Measurements from ENCODE around the gene LCORL.
"Not testable (repeated sequence)": the region's sequence is repeated elsewhere in the genome, so short reads cannot be mapped to it uniquely, and the experiment has no call there.

Gene LCORL

DNA sequence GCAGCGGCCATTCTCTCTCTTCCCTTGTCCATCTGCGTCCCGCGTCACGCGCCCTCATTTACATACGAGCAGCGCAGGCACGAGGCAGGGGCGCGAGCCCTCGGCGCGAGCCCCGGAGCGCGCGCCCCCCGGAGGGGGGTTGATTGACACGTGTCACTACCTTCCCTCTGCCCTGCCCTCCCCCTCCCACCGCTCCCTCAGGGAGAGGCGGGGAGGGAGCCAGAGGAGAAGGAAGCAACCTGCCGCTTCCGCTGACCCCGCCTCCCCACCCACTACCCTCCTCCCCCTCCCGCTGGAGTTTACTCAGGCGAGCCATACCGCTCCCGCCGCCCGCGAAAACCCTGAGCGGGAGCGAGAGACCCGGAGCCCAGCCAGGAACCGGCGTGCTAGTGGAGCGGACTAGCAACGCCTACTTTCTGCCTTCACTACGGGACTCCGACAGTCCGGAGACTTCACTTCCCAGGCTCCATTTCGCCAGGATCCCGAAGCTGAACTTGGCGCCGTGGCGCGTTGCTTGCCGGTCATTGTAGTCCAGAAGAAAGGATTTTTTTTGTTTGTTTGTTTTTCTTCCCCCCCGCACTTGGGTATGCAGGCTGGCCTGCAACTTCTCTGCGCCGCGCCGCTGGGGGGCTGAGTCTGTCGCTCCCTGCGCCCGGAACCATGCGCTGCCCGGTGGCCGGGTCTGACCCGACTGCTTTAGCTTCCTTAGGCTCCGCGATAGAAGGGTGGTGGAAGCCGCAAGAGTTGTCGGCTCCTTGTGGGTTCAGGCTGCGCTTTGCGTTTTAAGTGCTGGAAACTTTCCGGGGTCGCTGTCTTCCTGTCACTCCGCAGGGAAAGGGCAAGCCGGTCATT, at the start of gene LCORL:
Gene LCORL, minus strand, starts transcription at position 36 of the 852 bp plus-strand sequence. Its CDS starts 4 bp downstream, at position 32.
- no peak for TF ChIP-seq ZNF274 (IDR thresholded peaks at IDR 0.05; ENCODE audit: low read depth, low read length)
- peak within 1 kb of the TSS; percentile 93 for H3K4me3 ChIP-seq (ENCODE audit: low read length)

DNA sequence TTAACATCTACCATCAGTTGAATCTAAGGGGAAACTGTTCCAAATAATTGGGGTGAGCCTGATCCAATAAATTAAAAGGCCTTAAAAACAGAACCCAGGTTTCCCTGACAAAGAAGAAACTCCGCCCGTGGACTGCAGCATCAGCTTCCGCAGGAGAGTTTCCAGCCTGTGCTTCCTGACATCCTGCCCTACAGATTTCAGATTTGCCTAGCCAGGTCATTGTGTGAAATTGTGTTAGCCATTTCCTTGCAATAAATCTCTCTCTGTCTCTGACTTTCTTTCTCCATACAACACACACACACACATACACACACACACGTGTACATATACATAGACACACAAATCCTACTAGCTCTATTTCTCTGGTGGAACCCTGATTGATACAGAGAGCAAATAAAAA, 48.3 kb upstream of the LCORL start:
- no peak overlapping the region for H3K4me3 ChIP-seq (ENCODE audit: low read length)
- no peak for TF ChIP-seq ZNF274 (IDR thresholded peaks at IDR 0.05; ENCODE audit: low read depth, low read length)

DNA sequence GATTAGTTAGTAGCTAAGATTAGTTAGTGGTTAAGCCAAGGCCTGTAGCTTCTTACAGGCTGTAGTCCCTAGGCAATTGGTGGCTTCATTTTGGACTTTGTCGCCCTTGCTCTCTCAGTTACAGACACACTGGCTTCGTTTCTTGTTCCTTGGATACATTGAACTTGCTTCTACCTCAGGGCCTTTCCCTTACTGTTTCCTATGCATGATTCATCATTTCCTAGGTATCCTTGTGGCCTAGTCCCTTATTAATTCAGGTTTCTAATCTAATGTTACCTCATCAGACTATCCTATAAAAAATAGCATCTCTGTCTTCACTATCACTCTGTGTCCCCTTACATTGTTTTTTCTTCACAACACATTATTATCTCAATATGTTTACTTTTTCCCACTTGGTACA, 45.5 kb upstream of the LCORL start:
- no peak for TF ChIP-seq ZNF274 (IDR thresholded peaks at IDR 0.05; ENCODE audit: low read depth, low read length)

DNA sequence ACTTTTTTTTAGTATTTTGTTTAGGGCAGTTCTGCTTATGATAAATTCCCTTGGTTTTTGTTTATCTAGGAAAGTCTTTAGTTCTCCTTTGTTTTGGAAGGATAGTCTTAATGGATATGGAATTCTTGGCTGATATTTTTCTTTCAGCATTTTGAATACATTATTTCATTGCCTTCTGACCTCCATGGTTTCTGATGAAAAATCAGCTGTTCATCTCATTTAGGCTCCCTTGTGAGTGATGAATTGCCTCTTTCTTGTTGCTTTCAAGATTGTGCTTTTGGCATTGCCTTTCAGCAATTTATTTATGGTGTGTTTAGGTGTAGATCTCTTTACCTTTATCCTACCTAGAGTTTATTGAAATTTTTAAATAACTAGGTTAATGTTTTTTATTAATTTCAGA, 41.5 kb upstream of the LCORL start:
- H3K4me3 ChIP-seq (ENCODE audit: low read length) = no peak overlapping the region
- TF ChIP-seq ZNF274 (IDR thresholded peaks at IDR 0.05; ENCODE audit: low read depth, low read length) = no peak

More for the DNA sequence above, 45.5 kb upstream of the LCORL start:
- H3K4me3 ChIP-seq (ENCODE audit: low read length) = no peak overlapping the region

DNA sequence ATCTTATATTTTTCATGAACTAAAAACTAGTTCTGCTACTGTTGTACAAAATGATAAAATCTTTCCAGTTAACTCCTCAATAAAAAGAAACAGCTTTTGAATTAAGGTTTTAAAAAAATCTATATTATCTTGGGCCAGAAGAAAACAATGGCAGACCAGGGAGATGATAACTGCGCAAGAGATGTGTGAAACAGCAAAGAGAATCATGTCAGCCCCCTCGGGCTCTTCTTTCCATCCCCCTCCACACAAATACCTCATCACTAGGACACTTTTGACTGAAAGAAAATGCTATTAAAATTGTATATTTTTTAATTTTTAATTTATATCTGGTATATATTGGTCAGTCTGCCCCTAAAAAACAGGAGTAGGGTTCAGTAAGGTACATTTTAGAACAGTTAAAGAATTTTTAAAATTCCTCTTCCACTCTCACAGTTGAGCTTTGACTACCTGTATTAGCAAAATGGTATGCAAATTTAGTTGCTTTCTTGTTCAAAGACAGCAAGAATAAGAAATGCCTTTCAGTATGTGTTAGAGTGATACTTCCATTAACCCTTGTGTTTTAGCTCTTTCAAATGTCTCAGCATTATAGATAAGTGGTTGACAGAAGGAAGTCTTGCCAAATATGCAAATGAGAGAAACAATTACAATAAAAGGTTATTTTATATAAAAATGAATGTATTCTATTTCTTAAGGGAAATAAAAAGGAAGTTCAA, 36.4 kb upstream of the LCORL start:
- TF ChIP-seq ZNF274 (IDR thresholded peaks at IDR 0.05; ENCODE audit: low read depth, low read length) = no peak
- 0 out of 2 replicates have a peak overlapping the region, but pooled peaks have one; percentile 71 for H3K4me3 ChIP-seq (ENCODE audit: low read length)

DNA sequence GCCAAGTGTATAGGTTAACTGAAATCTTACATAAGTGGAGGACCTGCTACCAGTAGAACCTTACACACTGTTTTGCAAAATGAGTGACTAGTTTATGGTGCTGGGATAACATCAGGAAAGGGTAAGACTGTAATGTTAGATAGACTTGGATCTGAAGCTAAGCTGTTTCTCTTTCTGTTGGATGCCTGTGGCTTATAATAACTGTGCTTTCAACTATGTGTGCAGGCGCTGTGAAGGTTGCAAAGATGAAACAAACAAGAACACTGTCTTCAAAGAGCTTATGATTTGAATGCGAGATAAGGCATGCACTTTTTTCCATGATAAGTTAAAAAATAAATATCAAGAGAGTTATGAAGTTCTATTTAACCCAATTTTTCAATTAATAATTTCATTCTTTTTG, 34.5 kb upstream of the LCORL start:
- H3K4me3 ChIP-seq (ENCODE audit: low read length) = no peak overlapping the region
- TF ChIP-seq ZNF274 (IDR thresholded peaks at IDR 0.05; ENCODE audit: low read depth, low read length) = no peak

DNA sequence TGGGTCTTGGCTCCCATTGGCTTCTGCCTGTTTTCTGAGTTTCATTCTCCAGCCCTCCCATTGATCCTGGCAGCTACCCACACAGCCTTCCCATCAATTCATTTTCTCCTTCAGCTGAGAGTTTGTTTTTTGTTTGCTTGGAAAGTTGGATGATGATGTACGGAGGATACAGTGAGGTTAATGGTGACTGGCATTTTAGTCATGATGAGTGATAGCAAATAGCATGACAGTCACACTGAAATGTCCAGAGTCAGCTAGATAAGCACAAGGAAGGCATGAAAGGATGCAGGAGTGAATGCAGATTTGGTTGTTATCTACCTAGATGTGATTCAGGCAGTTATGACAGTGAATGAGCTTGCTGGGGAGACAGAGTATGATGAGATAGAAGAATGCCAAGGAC, 30.6 kb upstream of the LCORL start:
- no peak for TF ChIP-seq ZNF274 (IDR thresholded peaks at IDR 0.05; ENCODE audit: low read depth, low read length)
- no peak overlapping the region for H3K4me3 ChIP-seq (ENCODE audit: low read length)

DNA sequence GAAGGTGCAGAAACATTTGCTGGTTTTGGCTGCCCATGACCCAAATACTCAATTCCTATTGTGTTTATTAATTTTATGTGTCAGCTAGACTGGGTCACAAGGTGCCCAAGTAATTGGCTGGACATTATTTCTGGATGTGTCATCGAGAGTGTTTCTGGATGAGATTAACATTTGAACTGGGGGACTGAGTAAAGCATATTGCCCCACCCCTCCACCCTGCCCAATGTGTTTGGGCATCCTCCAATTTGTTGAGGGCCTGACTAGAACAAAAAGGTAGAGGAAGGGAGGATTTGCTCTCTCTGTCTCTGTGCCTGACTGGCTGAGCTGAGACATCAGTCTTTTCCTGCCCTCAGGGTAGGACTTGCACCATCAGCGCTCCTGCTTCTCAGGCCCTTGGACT, 29.7 kb upstream of the LCORL start:
- H3K4me3 ChIP-seq (ENCODE audit: low read length) = no peak overlapping the region
- no peak for TF ChIP-seq ZNF274 (IDR thresholded peaks at IDR 0.05; ENCODE audit: low read depth, low read length)

DNA sequence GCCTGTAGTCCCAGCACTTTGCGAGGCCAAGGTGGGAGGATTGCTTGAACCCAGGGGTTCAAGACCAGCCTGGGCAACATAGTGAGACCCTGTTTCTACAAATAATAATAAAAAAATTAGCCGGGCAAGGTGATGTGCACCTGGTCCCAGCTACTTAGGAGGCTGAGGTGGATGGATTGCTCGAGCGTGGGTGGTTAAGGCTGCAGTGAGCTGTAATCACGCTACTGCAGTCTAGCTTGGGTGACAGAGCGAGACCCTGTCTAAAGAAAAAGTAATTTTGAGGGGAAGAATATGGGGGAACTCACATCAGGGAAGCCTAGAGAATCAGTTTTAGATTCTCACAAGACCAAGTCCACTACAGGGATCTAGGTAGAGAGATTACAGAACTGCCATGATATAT, 28.9 kb upstream of the LCORL start:
- no peak for TF ChIP-seq ZNF274 (IDR thresholded peaks at IDR 0.05; ENCODE audit: low read depth, low read length)
- H3K4me3 ChIP-seq (ENCODE audit: low read length) = no peak overlapping the region

DNA sequence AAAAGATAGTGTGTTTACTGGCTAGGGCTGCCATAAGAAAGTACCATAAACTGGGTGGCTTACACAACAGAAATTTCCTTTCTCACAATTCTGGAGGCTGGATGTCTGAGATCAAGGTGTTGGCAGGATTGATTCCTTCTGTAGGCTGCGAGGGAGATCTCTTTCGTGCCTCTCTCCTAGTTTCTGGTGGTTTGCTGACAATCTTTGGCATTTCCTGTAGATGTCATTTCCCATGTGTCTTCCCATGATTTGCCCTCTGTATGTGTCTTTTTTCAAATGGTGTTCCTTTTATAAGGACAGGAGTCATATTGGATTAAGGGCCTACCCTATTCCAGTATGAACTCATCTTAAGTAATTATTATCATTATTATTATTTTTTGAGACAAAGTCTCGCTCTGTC, 27.9 kb upstream of the LCORL start:
- no peak for TF ChIP-seq ZNF274 (IDR thresholded peaks at IDR 0.05; ENCODE audit: low read depth, low read length)

DNA sequence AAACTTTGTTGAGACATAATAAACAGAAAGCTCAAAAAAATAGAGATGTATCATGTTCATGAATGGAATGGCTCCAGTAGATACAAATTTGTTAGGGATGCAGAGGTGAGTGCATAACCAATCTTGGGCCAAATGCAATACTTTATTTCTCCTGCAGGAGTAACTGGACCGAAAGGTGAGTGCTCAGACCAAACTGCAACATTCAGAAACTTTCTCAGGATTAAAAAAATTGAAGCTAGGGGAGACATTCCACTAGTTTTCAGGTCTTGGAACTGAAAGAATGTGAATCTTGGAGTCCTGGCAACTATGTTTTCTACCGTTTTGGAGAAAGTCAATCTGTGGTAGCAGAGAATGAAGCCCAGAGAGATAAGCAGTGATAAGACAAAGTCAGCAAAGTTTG, 21.2 kb upstream of the LCORL start:
- H3K4me3 ChIP-seq (ENCODE audit: low read length) = no peak overlapping the region
- no peak for TF ChIP-seq ZNF274 (IDR thresholded peaks at IDR 0.05; ENCODE audit: low read depth, low read length)

More for the DNA sequence above, 27.9 kb upstream of the LCORL start:
- no peak overlapping the region for H3K4me3 ChIP-seq (ENCODE audit: low read length)

DNA sequence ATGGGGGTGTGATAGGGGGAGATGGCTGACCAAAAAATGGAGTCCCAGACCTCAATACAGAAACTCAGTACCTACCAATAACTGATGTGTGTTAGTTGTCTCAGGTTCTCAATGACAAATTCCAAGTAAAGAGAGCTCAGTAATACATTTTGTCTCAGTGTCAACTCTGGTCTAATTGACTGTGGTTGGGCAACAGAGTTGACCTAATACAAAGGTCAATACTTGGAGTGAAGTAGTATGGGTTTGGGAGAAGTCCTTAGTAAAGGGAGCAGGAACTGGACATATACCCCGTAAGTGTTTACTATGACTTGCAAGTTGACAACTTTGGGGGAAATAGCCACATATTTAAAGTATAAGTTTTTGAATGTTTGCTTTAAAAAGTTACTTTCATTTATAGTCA, 20.5 kb upstream of the LCORL start:
- no peak for TF ChIP-seq ZNF274 (IDR thresholded peaks at IDR 0.05; ENCODE audit: low read depth, low read length)
- H3K4me3 ChIP-seq (ENCODE audit: low read length) = no peak overlapping the region

DNA sequence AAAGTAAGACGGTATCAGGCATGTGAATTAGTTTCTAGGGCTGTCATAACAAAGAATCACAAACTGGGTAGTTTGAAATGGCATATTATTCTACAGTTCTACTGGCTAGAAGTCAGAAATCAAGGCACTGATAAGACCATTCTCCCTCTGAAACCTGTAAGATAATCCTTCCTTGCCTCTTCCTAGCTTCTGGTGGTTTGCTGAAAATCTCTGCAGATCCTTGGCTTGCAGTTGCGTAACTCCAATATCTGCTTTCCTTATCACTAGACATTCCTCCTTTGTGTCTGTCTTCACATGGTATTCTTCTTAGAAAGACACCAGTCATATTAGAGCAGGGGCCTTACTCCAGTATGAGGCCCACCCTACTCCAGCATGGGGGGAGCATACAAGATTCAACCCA, 19.6 kb upstream of the LCORL start:
- no peak overlapping the region for H3K4me3 ChIP-seq (ENCODE audit: low read length)
- TF ChIP-seq ZNF274 (IDR thresholded peaks at IDR 0.05; ENCODE audit: low read depth, low read length) = no peak

DNA sequence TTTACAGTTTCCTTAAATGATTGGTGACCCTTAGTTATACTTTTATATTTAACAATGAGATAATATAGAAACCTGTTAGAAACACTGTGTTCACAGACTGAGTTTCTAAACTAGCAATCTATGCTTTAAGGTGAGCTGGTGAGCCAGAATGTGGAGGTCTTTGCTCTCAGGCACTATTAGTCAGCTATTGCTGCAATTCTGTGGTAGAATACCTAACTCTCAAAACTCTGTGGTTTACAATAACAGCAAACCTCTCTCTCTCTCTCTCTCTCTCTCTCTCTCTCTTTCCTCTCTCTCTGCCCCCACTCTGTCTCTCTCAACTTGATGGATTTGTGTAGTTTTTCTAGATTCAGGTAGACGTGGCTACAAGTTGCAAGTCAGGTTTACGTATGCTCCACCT, 17.6 kb upstream of the LCORL start:
- no peak for TF ChIP-seq ZNF274 (IDR thresholded peaks at IDR 0.05; ENCODE audit: low read depth, low read length)

DNA sequence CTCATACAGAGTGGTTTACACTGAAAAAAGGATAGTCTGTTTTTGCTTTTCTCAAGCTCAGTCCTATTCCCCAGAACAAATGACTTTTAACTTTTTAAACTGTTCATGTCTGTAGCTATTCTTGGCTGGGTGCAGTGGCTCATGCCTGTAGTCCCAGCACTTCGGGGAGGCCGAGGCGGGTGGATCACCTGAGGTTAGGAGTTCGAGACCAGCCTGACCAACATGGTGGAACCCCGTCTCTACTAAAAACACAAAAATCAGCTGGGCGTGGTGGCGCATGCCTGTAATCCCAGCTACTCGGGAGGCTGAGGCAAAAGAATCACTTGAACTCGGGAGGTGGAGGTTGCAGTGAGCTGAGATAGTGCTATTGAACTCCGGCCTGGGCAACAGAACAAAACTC, 14.8 kb upstream of the LCORL start:
- H3K4me3 ChIP-seq (ENCODE audit: low read length) = not testable (repeated sequence)

More for the DNA sequence above, 17.6 kb upstream of the LCORL start:
- H3K4me3 ChIP-seq (ENCODE audit: low read length) = no peak overlapping the region
